Activated T-helper 2 cell treated with anti-CD3 and anti-CD28 coated beads, Interferon-gamma antibody, Interleukin-2, Interleukin-4, amounts not matched to agents 10 μg/mL and 5 μg/mL and 100 μg/mL, durations not matched to agents 14 hours and 24 hours and 36 hours (primary cell): ENCODE measurements around the gene MRPL55. TPM values are rescaled to one million over a fixed set of nuclear protein-coding genes. Genes with fewer than 3 reads are reported as not detected.

Experiments used
- DNase-seq: peaks from one replicate; pipeline ENCODE4 v3.0.0; 2021; ENCODE audit warnings: low spot score
- H3K27ac Mint-ChIP-seq: one replicate; pipeline ENCODE4 v1.8.0; 2021; ENCODE audit warnings: mixed read lengths
- H3K27me3 Mint-ChIP-seq: one replicate; pipeline ENCODE4 v1.8.0; 2021; ENCODE audit warnings: low read depth, mixed read lengths
- H3K36me3 Mint-ChIP-seq: one replicate; pipeline ENCODE4 v1.8.0; 2021; ENCODE audit warnings: low read depth, mixed read lengths
- H3K4me1 Mint-ChIP-seq: one replicate; pipeline ENCODE4 v1.8.0; 2021; ENCODE audit warnings: low read depth, mixed read lengths
- H3K4me3 Mint-ChIP-seq: one replicate; pipeline ENCODE4 v1.8.0; 2021; ENCODE audit warnings: low read depth, mild to moderate bottlenecking, moderate library complexity, mixed read lengths
- H3K9me3 Mint-ChIP-seq: one replicate; pipeline ENCODE4 v1.8.0; 2021; ENCODE audit warnings: mixed read lengths
- intact Hi-C: fragments of 100-400 bp; cut with micrococcal nuclease; formaldehyde crosslinking; loops from one replicate; pipeline ENCODE4 v1.15.1; 2023
- total RNA-seq: library from RNA; stranded (reverse); gene quantifications from 2 replicates; pipeline ENCODE4 v1.2.3, GENCODE V29; 2022

The MRPL55 gene
- total RNA-seq, 1 donor from 2014 or later: 53.6 TPM

- peak overlapping the region; percentile 68 for H3K27ac Mint-ChIP-seq
- H3K27me3 Mint-ChIP-seq: no peaks in the 10 kb centered on the region
- H3K9me3 Mint-ChIP-seq: no peaks in the 10 kb centered on the region
- H3K4me3 Mint-ChIP-seq: peak overlapping the region; percentile 61
- no peak for DNase-seq
- intact Hi-C loops: loop anchor here (10.0 kb wide), 2 partner anchors 304 to 366 kb away; partner anchors contain the start of genes JMJD4, SNAP47 and TRIM11
- H3K4me1 Mint-ChIP-seq: peaks cover 19% of the 10 kb centered on the region
- peaks cover 54% of the 10 kb centered on the region for H3K36me3 Mint-ChIP-seq
These were observed 8.1 kb downstream of the MRPL55 start for GRCh38 chr1:228100822-228101613.

- Mint-ChIP-seq H3K9me3 (peaks cover 13% of the 10 kb centered on the region), H3K4me1 (peaks cover 18% of the 10 kb centered on the region), H3K36me3 (peaks cover 68% of the 10 kb centered on the region), H3K27ac (no peak overlapping the region), H3K27me3 (no peaks in the 10 kb centered on the region), H3K4me3 (no peak overlapping the region)
- intact Hi-C loops: no loop called here
- DNase-seq: no peak
These were observed 9.8 kb downstream of the MRPL55 start for GRCh38 chr1:228099331-228099732.

- peaks cover 10% of the 10 kb centered on the region for H3K4me1 Mint-ChIP-seq
- H3K4me3 Mint-ChIP-seq: no peak overlapping the region
- H3K9me3 Mint-ChIP-seq: peaks cover 17% of the 10 kb centered on the region
- intact Hi-C loops: no loop called here
- H3K27me3 Mint-ChIP-seq: no peaks in the 10 kb centered on the region
- peaks cover 74% of the 10 kb centered on the region for H3K36me3 Mint-ChIP-seq
- no peak overlapping the region for H3K27ac Mint-ChIP-seq
- no peak for DNase-seq
These were observed 10.7 kb downstream of the MRPL55 start for GRCh38 chr1:228098323-228098931.

GRCh38 chr1:228097333-228098081 is 11.6 kb downstream of the MRPL55 start:
- H3K9me3 Mint-ChIP-seq: peaks cover 17% of the 10 kb centered on the region
- H3K27ac Mint-ChIP-seq: no peak overlapping the region
- H3K36me3 Mint-ChIP-seq: peaks cover 84% of the 10 kb centered on the region
- H3K27me3 Mint-ChIP-seq: no peaks in the 10 kb centered on the region
- no peak overlapping the region for H3K4me3 Mint-ChIP-seq
- intact Hi-C loops: no loop called here
- peaks cover 8% of the 10 kb centered on the region for H3K4me1 Mint-ChIP-seq
- no peak for DNase-seq

- Mint-ChIP-seq H3K9me3 (peaks cover 17% of the 10 kb centered on the region), H3K27me3 (no peaks in the 10 kb centered on the region), H3K4me3 (no peak overlapping the region), H3K4me1 (peaks cover 8% of the 10 kb centered on the region), H3K27ac (no peak overlapping the region), H3K36me3 (peaks cover 92% of the 10 kb centered on the region)
- no peak for DNase-seq
- intact Hi-C loops: no loop called here
These were observed 12.4 kb downstream of the MRPL55 start for GRCh38 chr1:228096416-228097332.

- H3K27me3 Mint-ChIP-seq: no peaks in the 10 kb centered on the region
- H3K27ac Mint-ChIP-seq: no peak overlapping the region
- H3K4me3 Mint-ChIP-seq: no peak overlapping the region
- peaks cover 17% of the 10 kb centered on the region for H3K9me3 Mint-ChIP-seq
- no peak for DNase-seq
- peaks cover 11% of the 10 kb centered on the region for H3K4me1 Mint-ChIP-seq
- intact Hi-C loops: no loop called here
- peaks cover 92% of the 10 kb centered on the region for H3K36me3 Mint-ChIP-seq
These were observed 13.2 kb downstream of the MRPL55 start for GRCh38 chr1:228095938-228096337.

- Mint-ChIP-seq H3K27ac (no peak overlapping the region), H3K4me1 (peaks cover 13% of the 10 kb centered on the region), H3K4me3 (no peak overlapping the region), H3K36me3 (peaks cover 94% of the 10 kb centered on the region), H3K9me3 (peaks cover 17% of the 10 kb centered on the region), H3K27me3 (no peaks in the 10 kb centered on the region)
- intact Hi-C loops: no loop called here
- DNase-seq: no peak
These were observed 13.9 kb downstream of the MRPL55 start for GRCh38 chr1:228095161-228095560.

- Mint-ChIP-seq H3K27ac (no peak overlapping the region), H3K27me3 (no peaks in the 10 kb centered on the region)
These were observed 14.6 kb downstream of the MRPL55 start for GRCh38 chr1:228094432-228095016.

GRCh38 chr1:228093050-228093906 is 15.8 kb downstream of the MRPL55 start:
- peaks cover 27% of the 10 kb centered on the region for H3K4me1 Mint-ChIP-seq
- intact Hi-C loops: no loop called here
- H3K27ac Mint-ChIP-seq: no peak overlapping the region
- H3K36me3 Mint-ChIP-seq: peaks cover 93% of the 10 kb centered on the region
- DNase-seq: no peak
- H3K27me3 Mint-ChIP-seq: no peaks in the 10 kb centered on the region
- H3K4me3 Mint-ChIP-seq: no peak overlapping the region
- H3K9me3 Mint-ChIP-seq: peaks cover 17% of the 10 kb centered on the region

More at GRCh38 chr1:228094432-228095016, 14.6 kb downstream of the MRPL55 start:
- H3K4me1 Mint-ChIP-seq: peaks cover 16% of the 10 kb centered on the region
- no peak for DNase-seq
- intact Hi-C loops: no loop called here
- H3K36me3 Mint-ChIP-seq: peaks cover 92% of the 10 kb centered on the region
- no peak overlapping the region for H3K4me3 Mint-ChIP-seq
- peaks cover 17% of the 10 kb centered on the region for H3K9me3 Mint-ChIP-seq

GRCh38 chr1:228092342-228093049 is 16.6 kb downstream of the MRPL55 start:
- H3K4me1 Mint-ChIP-seq: peaks cover 35% of the 10 kb centered on the region
- intact Hi-C loops: no loop called here
- H3K27ac Mint-ChIP-seq: no peak overlapping the region
- H3K36me3 Mint-ChIP-seq: peaks cover 93% of the 10 kb centered on the region
- no peak overlapping the region for H3K4me3 Mint-ChIP-seq
- no peaks in the 10 kb centered on the region for H3K27me3 Mint-ChIP-seq
- H3K9me3 Mint-ChIP-seq: peaks cover 17% of the 10 kb centered on the region
- DNase-seq: no peak

- no peaks in the 10 kb centered on the region for H3K27me3 Mint-ChIP-seq
- no peak overlapping the region for H3K27ac Mint-ChIP-seq
- intact Hi-C loops: no loop called here
- H3K4me1 Mint-ChIP-seq: peaks cover 45% of the 10 kb centered on the region
- no peak overlapping the region for H3K4me3 Mint-ChIP-seq
- no peak for DNase-seq
- peaks cover 17% of the 10 kb centered on the region for H3K9me3 Mint-ChIP-seq
- H3K36me3 Mint-ChIP-seq: peaks cover 86% of the 10 kb centered on the region
These were observed 18.0 kb downstream of the MRPL55 start for GRCh38 chr1:228091084-228091483.
